SH-SY5Y (cell line): Measurements from ENCODE around the gene APOBEC3H.

ENCODE experiments used
- GATA2 ChIP-seq: IDR thresholded peaks from 2 replicates; pipeline ENCODE4 v1.6.1; 2011; ENCODE audit warnings: mild to moderate bottlenecking, low read depth, low read length
- GATA3 ChIP-seq: IDR thresholded peaks from 2 replicates; pipeline ENCODE4 v1.6.1; 2011; ENCODE audit warnings: low read depth, mild to moderate bottlenecking, low read length, moderate library complexity

- no peak for TF ChIP-seq GATA2
- TF ChIP-seq GATA3 = no peak
Measured at GRCh38 chr22:39078329-39078728, 18.7 kb upstream of the APOBEC3H start.
